ENCODE data around the gene IPO9.

- TF ChIP-seq CTCF (IDR thresholded peaks at IDR 0.05 in 2 of 3, conservative IDR thresholded peaks at IDR 0.05 in 1 of 3; ENCODE audit: borderline replicate concordance in 1 of 3, insufficient read depth in 1 of 3, low read depth in 2 of 3, low read length in 2 of 3) (no peak), POLR2AphosphoS5 (IDR thresholded peaks at IDR 0.05; ENCODE audit: low read depth, low read length) (no peak), REST (IDR thresholded peaks at IDR 0.05; ENCODE audit: low read depth) (no peak), YY1 (IDR thresholded peaks at IDR 0.05; ENCODE audit: extremely low read depth, insufficient replicate concordance, low read depth, low read length) (no peak), POLR2A (IDR thresholded peaks at IDR 0.05; ENCODE audit: borderline replicate concordance, extremely low read depth, insufficient read depth, insufficient read length) (no peak), SIN3A (IDR thresholded peaks at IDR 0.05; ENCODE audit: low read depth) (no peak), ZNF274 (IDR thresholded peaks at IDR 0.05; ENCODE audit: low read depth, low read length) (no peak), SRF (IDR thresholded peaks at IDR 0.05; ENCODE audit: low read depth) (no peak)
These were observed 18.3 kb upstream of the IPO9 start for GRCh38 chr1:201810466-201811216.
